Tibial nerve (tissue), 4 donors: ENCODE data around the gene WDR91. TPM values are rescaled to one million over a fixed set of nuclear protein-coding genes. Genes with fewer than 3 reads are reported as not detected.

Experiments used
- DNase-seq, 2 donors: peaks; one replicate each; pipeline ENCODE4 v3.0.0-alpha.2; 2019; ENCODE audit warnings: low spot score in 2 of 2
- H3K27ac ChIP-seq, 4 donors: fragments of 200-600 bp; sonication (generic) in 3 of 4; one replicate each; pipeline ENCODE4 v1.5.1; 2017 to 2019; ENCODE audit warnings: mild to moderate bottlenecking in 1 of 4
- H3K27me3 ChIP-seq, 2 donors: fragments of 200-600 bp; sonication (generic) in 1 of 2; one replicate each; pipeline versions ENCODE4 v1.5.1 to v1.6.0; 2017 to 2019
- H3K36me3 ChIP-seq, 3 donors: fragments of 200-600 bp; sonication (generic); one replicate each; pipeline ENCODE4 v1.5.1; 2018 to 2019
- H3K4me1 ChIP-seq, 4 donors: fragments of 200-600 bp; sonication (generic) in 3 of 4; one replicate each; pipeline ENCODE4 v1.5.1; 2017 to 2019
- H3K4me3 ChIP-seq, 4 donors: fragments of 200-600 bp; sonication (generic) in 3 of 4; one replicate each; pipeline ENCODE4 v1.5.1; 2017 to 2019; ENCODE audit warnings: mild to moderate bottlenecking in 1 of 4, moderate library complexity in 1 of 4
- H3K9me3 ChIP-seq, 4 donors: fragments of 200-600 bp; sonication (generic) in 3 of 4; one replicate each; pipeline ENCODE4 v1.5.1; 2017 to 2019
- CTCF ChIP-seq, 5 experiments: fragments of 200-600 bp in 3 of 5; fragments of 450-650 bp in 2 of 5; sonication (generic) in 3 of 5; IDR thresholded peaks; one replicate each; pipeline ENCODE4 v1.5.1; 2016 to 2019; ENCODE audit warnings: antibody characterized with exemption in 5 of 5, mild to moderate bottlenecking in 3 of 5, moderate library complexity in 2 of 5
- EP300 ChIP-seq, 2 donors: sonication (generic); formaldehyde crosslinking; IDR thresholded peaks; one replicate each; pipeline ENCODE4 v1.6.1; 2017; ENCODE audit warnings: antibody characterized with exemption in 2 of 2, mild to moderate bottlenecking in 1 of 2
- POLR2A ChIP-seq, 2 donors: fragments of 450-650 bp; IDR thresholded peaks; one replicate each; pipeline ENCODE4 v1.6.1; 2017; ENCODE audit warnings: antibody characterized with exemption in 2 of 2, mild to moderate bottlenecking in 2 of 2, moderate library complexity in 2 of 2
- WGBS, 2 donors: methylation state at CpG; one replicate each; pipeline ENCODE4 v1.1.5; 2018; 5-methylcytosine and 5-hydroxymethylcytosine counted together
- total RNA-seq, 4 donors: library from RNA; depleted of rRNA; stranded (reverse); fragments of >200 nt; gene quantifications; one replicate each; pipeline ENCODE4 v1.1.0, GENCODE V29; 2016

Gene WDR91
- total RNA-seq, 4 donors from 2014 or later, result 20.7 to 82.2 (median 32.6) TPM

GRCh38 chr7:135156290-135156689, 55.0 kb downstream of the WDR91 start:
- Histone ChIP-seq H3K27ac (no peak overlapping the region), H3K27me3 (no peaks in the 10 kb centered on the region), H3K4me3 (no peak overlapping the region), H3K36me3 (peaks cover 0 to 48% (median 0%) of the 10 kb centered on the region in 3 donors), H3K4me1 (peaks cover 0 to 47% (median 25%) of the 10 kb centered on the region in 4 donors), H3K9me3 (peaks cover 0 to 37% (median 2%) of the 10 kb centered on the region in 4 donors)
- WGBS, 2 donors, result 82 to 92% methylated on average over 1 of the region's 1 CpG
- DNase-seq, result no peak
- no peak for TF ChIP-seq POLR2A (IDR thresholded peaks at IDR 0.05)
- TF ChIP-seq CTCF (IDR thresholded peaks at IDR 0.05), result no peak
- no peak for TF ChIP-seq EP300 (IDR thresholded peaks at IDR 0.05)

GRCh38 chr7:135154734-135155133, 56.6 kb downstream of the WDR91 start:
- H3K27ac ChIP-seq, result no peak overlapping the region
- H3K4me1 ChIP-seq, result peaks cover 0 to 46% (median 21%) of the 10 kb centered on the region in 4 donors
- H3K36me3 ChIP-seq, result peaks cover 0 to 48% (median 0%) of the 10 kb centered on the region in 3 donors
- H3K27me3 ChIP-seq, result no peaks in the 10 kb centered on the region
- no peak for DNase-seq
- peaks cover 0 to 37% (median 2%) of the 10 kb centered on the region in 4 donors for H3K9me3 ChIP-seq
- 92% methylated on average over 1 of the region's 1 CpG for WGBS, 2 donors
- TF ChIP-seq EP300 (IDR thresholded peaks at IDR 0.05) (no peak), CTCF (IDR thresholded peaks at IDR 0.05) (no peak), POLR2A (IDR thresholded peaks at IDR 0.05) (no peak)
- H3K4me3 ChIP-seq, result no peak overlapping the region

GRCh38 chr7:135152442-135152841, 58.9 kb downstream of the WDR91 start:
- H3K27ac ChIP-seq, result peak overlapping the region in 1 of 4 donors; percentile 98
- WGBS, 2 donors, result 95 to 100% methylated on average over 1 of the region's 1 CpG
- H3K9me3 ChIP-seq, result peaks cover 0 to 37% (median 2%) of the 10 kb centered on the region in 4 donors
- peaks cover 0 to 30% (median 20%) of the 10 kb centered on the region in 4 donors for H3K4me1 ChIP-seq
- TF ChIP-seq POLR2A (IDR thresholded peaks at IDR 0.05) (no peak), CTCF (IDR thresholded peaks at IDR 0.05) (no peak), EP300 (IDR thresholded peaks at IDR 0.05) (no peak)
- no peak for DNase-seq
- H3K4me3 ChIP-seq, result no peak overlapping the region
- H3K36me3 ChIP-seq, result peaks cover 0 to 36% (median 0%) of the 10 kb centered on the region in 3 donors
- H3K27me3 ChIP-seq, result no peaks in the 10 kb centered on the region

GRCh38 chr7:135151533-135151932, 59.8 kb downstream of the WDR91 start:
- peaks cover 0 to 27% (median 0%) of the 10 kb centered on the region in 3 donors for H3K36me3 ChIP-seq
- H3K27ac ChIP-seq, result peak overlapping the region in 3 of 4 donors; percentile 25 to 98 (median 98)
- H3K27me3 ChIP-seq, result no peaks in the 10 kb centered on the region
- H3K9me3 ChIP-seq, result peaks cover 0 to 33% (median 2%) of the 10 kb centered on the region in 4 donors
- DNase-seq, result no peak
- H3K4me3 ChIP-seq, result no peak overlapping the region
- 76 to 87% methylated on average over 6 of the region's 6 CpGs for WGBS, 2 donors
- peaks cover 0 to 36% (median 22%) of the 10 kb centered on the region in 4 donors for H3K4me1 ChIP-seq
- peak in 1 of 2 donors; percentile 51 for TF ChIP-seq EP300 (IDR thresholded peaks at IDR 0.05)
- no peak for TF ChIP-seq CTCF (IDR thresholded peaks at IDR 0.05)

GRCh38 chr7:135151132-135151531, 60.2 kb downstream of the WDR91 start:
- DNase-seq, result no peak
- H3K27ac ChIP-seq, result peak overlapping the region in 3 of 4 donors; percentile 25 to 98 (median 98)
- peaks cover 0 to 30% (median under 1%) of the 10 kb centered on the region in 4 donors for H3K9me3 ChIP-seq
- WGBS, 2 donors, result 86 to 98% methylated on average over 2 of the region's 2 CpGs
- H3K27me3 ChIP-seq, result no peaks in the 10 kb centered on the region
- TF ChIP-seq POLR2A (IDR thresholded peaks at IDR 0.05), result no peak
- no peak for TF ChIP-seq CTCF (IDR thresholded peaks at IDR 0.05)
- peaks cover 0 to 40% (median 23%) of the 10 kb centered on the region in 4 donors for H3K4me1 ChIP-seq
- H3K4me3 ChIP-seq, result no peak overlapping the region
- peaks cover 0 to 24% (median 0%) of the 10 kb centered on the region in 3 donors for H3K36me3 ChIP-seq
